WTC11 (cell line): Measurements from ENCODE around the gene NT5C1B. TPM values are rescaled to one million over a fixed set of nuclear protein-coding genes. Genes with fewer than 3 reads are reported as not detected.

ENCODE experiments used
- ATAC-seq: fragments of 200-7000 bp; cut with Tn5 transposase; 2 replicates; pipeline ENCODE4 v1.10.0; 2021; ENCODE audit warnings: mild to moderate bottlenecking, moderate library complexity
- CTCF ChIA-PET: fragments of 300-600 bp; sonication (Branson Sonifier 250); formaldehyde crosslinking; loops from one replicate; lab custom pipeline; 2021; ENCODE audit warnings: antibody characterized with exemption; lab: Charles Lee
- POLR2A ChIA-PET: fragments of 350-600 bp; sonication (Branson Sonifier 250); formaldehyde crosslinking; loops from one replicate; lab custom pipeline; 2021; ENCODE audit warnings: antibody characterized with exemption; lab: Charles Lee
- DNase-seq: peaks from one replicate; pipeline ENCODE4 v3.0.0; 2021; ENCODE audit warnings: low spot score
- H3K27ac Mint-ChIP-seq: 2 replicates; pipeline ENCODE4 v1.8.0; 2021; ENCODE audit warnings: mixed read lengths
- H3K27me3 Mint-ChIP-seq: 2 replicates; pipeline ENCODE4 v1.8.0; 2021; ENCODE audit warnings: low read depth, mild to moderate bottlenecking, moderate library complexity, mixed read lengths
- H3K36me3 Mint-ChIP-seq: 2 replicates; pipeline ENCODE4 v1.8.0; 2021; ENCODE audit warnings: mixed read lengths
- H3K4me1 Mint-ChIP-seq: 2 replicates; pipeline ENCODE4 v1.8.0; 2022; ENCODE audit warnings: mixed read lengths
- H3K4me3 Mint-ChIP-seq: 2 replicates; pipeline ENCODE4 v1.8.0; 2021; ENCODE audit warnings: mild to moderate bottlenecking, moderate library complexity, mixed read lengths
- H3K9me3 Mint-ChIP-seq: 2 replicates; pipeline ENCODE4 v1.8.0; 2021; ENCODE audit warnings: mixed read lengths
- ETV6 ChIP-seq: sonication (generic); formaldehyde crosslinking; IDR thresholded peaks from 2 replicates; pipeline ENCODE4 v1.8.1; 2022; ENCODE audit warnings: mild to moderate bottlenecking, missing genetic modification reagents
- FOXK1 ChIP-seq: sonication (generic); formaldehyde crosslinking; IDR thresholded peaks from 2 replicates; pipeline ENCODE4 v1.8.0; 2022; ENCODE audit warnings: mild to moderate bottlenecking, moderate library complexity, missing genetic modification reagents
- GABPB1 ChIP-seq: sonication (generic); formaldehyde crosslinking; IDR thresholded peaks from 2 replicates; pipeline ENCODE4 v1.8.1; 2023; ENCODE audit warnings: mild to moderate bottlenecking, missing genetic modification reagents
- GTF2I ChIP-seq: fragments of 250-450 bp; sonication (Bioruptor Pico); conservative IDR thresholded peaks from 2 replicates; pipeline ENCODE4 v1.4.0; 2021; ENCODE audit warnings: mild to moderate bottlenecking
- MYBL2 ChIP-seq: sonication (generic); formaldehyde crosslinking; IDR thresholded peaks from 2 replicates; pipeline ENCODE4 v1.8.1; 2023; ENCODE audit warnings: mild to moderate bottlenecking, moderate library complexity, missing genetic modification reagents
- NFYB ChIP-seq: sonication (generic); formaldehyde crosslinking; conservative IDR thresholded peaks from 2 replicates; pipeline ENCODE4 v1.8.0; 2022; ENCODE audit warnings: low read depth, missing genetic modification reagents
- RORB ChIP-seq: fragments of 250-450 bp; sonication (Bioruptor Pico); IDR thresholded peaks from 2 replicates; pipeline ENCODE4 v1.9.0; 2021; ENCODE audit warnings: mild to moderate bottlenecking
- SMAD4 ChIP-seq: sonication (generic); formaldehyde crosslinking; IDR thresholded peaks from 2 replicates; pipeline ENCODE4 v1.8.0; 2022; ENCODE audit warnings: mild to moderate bottlenecking, missing genetic modification reagents
- TEAD1 ChIP-seq: sonication (generic); formaldehyde crosslinking; IDR thresholded peaks from 2 replicates; pipeline ENCODE4 v1.8.0; 2022; ENCODE audit warnings: mild to moderate bottlenecking, missing genetic modification reagents
- ZNF121 ChIP-seq: sonication (generic); formaldehyde crosslinking; IDR thresholded peaks from 2 replicates; pipeline ENCODE4 v1.8.0; 2023; ENCODE audit warnings: missing genetic modification reagents
- ZNF138 ChIP-seq: sonication (generic); formaldehyde crosslinking; conservative IDR thresholded peaks from 2 replicates; pipeline ENCODE4 v1.8.1; 2022; ENCODE audit warnings: mild to moderate bottlenecking, moderate library complexity, missing genetic modification reagents
- ZNF423 ChIP-seq: fragments of 250-450 bp; sonication (Bioruptor Pico); IDR thresholded peaks from 2 replicates; pipeline ENCODE4 v2.1.2; 2022; ENCODE audit warnings: mild to moderate bottlenecking, moderate library complexity
- total RNA-seq: library from RNA; stranded (reverse); gene quantifications from 3 replicates; pipeline ENCODE4 v1.2.3, GENCODE V29; 2021
- TF ChIP-seq, protein P1 (sequence below): fragments of 250-450 bp; sonication (Bioruptor Pico); IDR thresholded peaks from 2 replicates; pipeline ENCODE4 v1.9.0; 2021; ENCODE audit warnings: mild to moderate bottlenecking
- TF ChIP-seq, protein P2 (sequence below): sonication (generic); formaldehyde crosslinking; IDR thresholded peaks from 2 replicates; pipeline ENCODE4 v1.8.0; 2022; ENCODE audit warnings: mild to moderate bottlenecking, missing genetic modification reagents
- TF ChIP-seq, protein P3 (sequence below): sonication (generic); formaldehyde crosslinking; IDR thresholded peaks from 2 replicates; pipeline ENCODE4 v1.8.1; 2023; ENCODE audit warnings: mild to moderate bottlenecking, missing genetic modification reagents
- TF ChIP-seq, protein P4 (sequence below): sonication (generic); formaldehyde crosslinking; IDR thresholded peaks from 2 replicates; pipeline ENCODE4 v1.8.0; 2023; ENCODE audit warnings: missing genetic modification reagents
- TF ChIP-seq, protein P5 (sequence below): sonication (generic); formaldehyde crosslinking; IDR thresholded peaks from 2 replicates; pipeline ENCODE4 v1.8.0; 2023; ENCODE audit warnings: mild to moderate bottlenecking, missing genetic modification reagents
- TF ChIP-seq, protein P6 (sequence below): sonication (generic); formaldehyde crosslinking; IDR thresholded peaks from 2 replicates; pipeline ENCODE4 v1.8.1; 2022; ENCODE audit warnings: low read depth, mild to moderate bottlenecking, moderate library complexity, missing genetic modification reagents, borderline replicate concordance

NT5C1B gene
- total RNA-seq, 1 experiment from 2014 or later, result not detected

DNA sequence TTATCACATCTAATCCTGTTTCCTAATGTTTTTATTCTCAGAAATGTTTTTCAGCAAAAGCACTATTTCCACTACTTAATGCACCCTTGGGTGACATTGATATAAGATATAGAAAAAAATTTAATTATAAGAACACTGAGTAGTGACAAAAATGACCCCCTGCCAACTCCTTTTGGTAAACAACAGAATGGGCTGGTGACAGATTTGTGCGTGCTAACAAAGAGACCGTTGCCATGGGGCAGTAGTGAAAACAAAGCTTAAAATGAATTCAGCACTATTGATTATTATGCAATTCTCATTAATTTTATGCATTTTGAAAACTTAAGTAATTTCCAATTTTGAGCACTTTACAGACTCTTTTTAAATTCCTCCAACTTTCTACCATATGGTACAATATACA, 62.0 kb downstream of the NT5C1B start (continued):
- TF ChIP-seq, protein P1, sequence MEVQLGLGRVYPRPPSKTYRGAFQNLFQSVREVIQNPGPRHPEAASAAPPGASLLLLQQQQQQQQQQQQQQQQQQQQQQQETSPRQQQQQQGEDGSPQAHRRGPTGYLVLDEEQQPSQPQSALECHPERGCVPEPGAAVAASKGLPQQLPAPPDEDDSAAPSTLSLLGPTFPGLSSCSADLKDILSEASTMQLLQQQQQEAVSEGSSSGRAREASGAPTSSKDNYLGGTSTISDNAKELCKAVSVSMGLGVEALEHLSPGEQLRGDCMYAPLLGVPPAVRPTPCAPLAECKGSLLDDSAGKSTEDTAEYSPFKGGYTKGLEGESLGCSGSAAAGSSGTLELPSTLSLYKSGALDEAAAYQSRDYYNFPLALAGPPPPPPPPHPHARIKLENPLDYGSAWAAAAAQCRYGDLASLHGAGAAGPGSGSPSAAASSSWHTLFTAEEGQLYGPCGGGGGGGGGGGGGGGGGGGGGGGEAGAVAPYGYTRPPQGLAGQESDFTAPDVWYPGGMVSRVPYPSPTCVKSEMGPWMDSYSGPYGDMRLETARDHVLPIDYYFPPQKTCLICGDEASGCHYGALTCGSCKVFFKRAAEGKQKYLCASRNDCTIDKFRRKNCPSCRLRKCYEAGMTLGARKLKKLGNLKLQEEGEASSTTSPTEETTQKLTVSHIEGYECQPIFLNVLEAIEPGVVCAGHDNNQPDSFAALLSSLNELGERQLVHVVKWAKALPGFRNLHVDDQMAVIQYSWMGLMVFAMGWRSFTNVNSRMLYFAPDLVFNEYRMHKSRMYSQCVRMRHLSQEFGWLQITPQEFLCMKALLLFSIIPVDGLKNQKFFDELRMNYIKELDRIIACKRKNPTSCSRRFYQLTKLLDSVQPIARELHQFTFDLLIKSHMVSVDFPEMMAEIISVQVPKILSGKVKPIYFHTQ (CRISPR knock-in tag), result no peak

DNA sequence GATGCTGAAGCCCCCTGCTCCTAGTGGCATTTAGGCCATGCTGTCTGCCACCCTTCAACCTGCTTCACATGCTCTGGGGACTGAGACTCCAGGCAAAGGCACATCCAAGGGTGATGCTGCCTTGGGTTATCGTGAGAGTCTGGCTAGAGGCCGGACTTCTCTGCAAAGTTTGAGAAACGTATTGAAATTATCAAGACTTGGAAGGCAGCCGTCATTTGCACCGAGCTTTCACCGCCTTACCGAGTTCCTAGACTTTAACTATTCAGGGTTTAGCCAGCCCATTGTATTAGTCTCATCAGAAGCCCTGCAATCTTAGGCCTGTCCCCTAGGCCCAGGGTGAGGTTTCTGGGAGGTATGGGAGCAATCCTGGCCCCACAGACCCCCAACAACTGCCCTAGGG, 62.9 kb downstream of the NT5C1B start:
- peaks cover 4% of the 10 kb centered on the region for H3K4me1 Mint-ChIP-seq

More for the DNA sequence above, 62.9 kb downstream of the NT5C1B start:
- Mint-ChIP-seq H3K36me3 (no peaks in the 10 kb centered on the region), H3K27me3 (no peaks in the 10 kb centered on the region; the same call in 1 of the 2 replicates), H3K27ac (no peak overlapping the region), H3K4me3 (no peak overlapping the region), H3K9me3 (no peaks in the 10 kb centered on the region)
- CTCF ChIA-PET, result interaction anchor here (1.1 to 1.7 kb wide), 2 partner anchors 164 to 216 kb away, joined by 3 to 5 read pairs; no protein-coding TSS in a partner anchor
- POLR2A ChIA-PET, result interaction anchor here (0.6 kb wide), 1 partner anchor 276 kb away, joined by 3 read pairs; no protein-coding TSS in a partner anchor
- TF ChIP-seq, protein P2, sequence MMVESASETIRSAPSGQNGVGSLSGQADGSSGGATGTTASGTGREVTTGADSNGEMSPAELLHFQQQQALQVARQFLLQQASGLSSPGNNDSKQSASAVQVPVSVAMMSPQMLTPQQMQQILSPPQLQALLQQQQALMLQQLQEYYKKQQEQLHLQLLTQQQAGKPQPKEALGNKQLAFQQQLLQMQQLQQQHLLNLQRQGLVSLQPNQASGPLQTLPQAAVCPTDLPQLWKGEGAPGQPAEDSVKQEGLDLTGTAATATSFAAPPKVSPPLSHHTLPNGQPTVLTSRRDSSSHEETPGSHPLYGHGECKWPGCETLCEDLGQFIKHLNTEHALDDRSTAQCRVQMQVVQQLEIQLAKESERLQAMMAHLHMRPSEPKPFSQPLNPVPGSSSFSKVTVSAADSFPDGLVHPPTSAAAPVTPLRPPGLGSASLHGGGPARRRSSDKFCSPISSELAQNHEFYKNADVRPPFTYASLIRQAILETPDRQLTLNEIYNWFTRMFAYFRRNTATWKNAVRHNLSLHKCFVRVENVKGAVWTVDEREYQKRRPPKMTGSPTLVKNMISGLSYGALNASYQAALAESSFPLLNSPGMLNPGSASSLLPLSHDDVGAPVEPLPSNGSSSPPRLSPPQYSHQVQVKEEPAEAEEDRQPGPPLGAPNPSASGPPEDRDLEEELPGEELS (CRISPR knock-in tag), result no peak
- TF ChIP-seq ZNF121 (no peak), MYBL2 (no peak), ZNF138 (CRISPR knock-in tag) (no peak), SMAD4 (CRISPR knock-in tag) (no peak), GTF2I (no peak), ETV6 (CRISPR knock-in tag) (no peak), ZNF423 (CRISPR knock-in tag) (no peak), NFYB (CRISPR knock-in tag) (no peak), GABPB1 (no peak), RORB (CRISPR knock-in tag) (no peak), TEAD1 (CRISPR knock-in tag) (no peak), FOXK1 (CRISPR knock-in tag) (no peak)
- TF ChIP-seq, protein P3, sequence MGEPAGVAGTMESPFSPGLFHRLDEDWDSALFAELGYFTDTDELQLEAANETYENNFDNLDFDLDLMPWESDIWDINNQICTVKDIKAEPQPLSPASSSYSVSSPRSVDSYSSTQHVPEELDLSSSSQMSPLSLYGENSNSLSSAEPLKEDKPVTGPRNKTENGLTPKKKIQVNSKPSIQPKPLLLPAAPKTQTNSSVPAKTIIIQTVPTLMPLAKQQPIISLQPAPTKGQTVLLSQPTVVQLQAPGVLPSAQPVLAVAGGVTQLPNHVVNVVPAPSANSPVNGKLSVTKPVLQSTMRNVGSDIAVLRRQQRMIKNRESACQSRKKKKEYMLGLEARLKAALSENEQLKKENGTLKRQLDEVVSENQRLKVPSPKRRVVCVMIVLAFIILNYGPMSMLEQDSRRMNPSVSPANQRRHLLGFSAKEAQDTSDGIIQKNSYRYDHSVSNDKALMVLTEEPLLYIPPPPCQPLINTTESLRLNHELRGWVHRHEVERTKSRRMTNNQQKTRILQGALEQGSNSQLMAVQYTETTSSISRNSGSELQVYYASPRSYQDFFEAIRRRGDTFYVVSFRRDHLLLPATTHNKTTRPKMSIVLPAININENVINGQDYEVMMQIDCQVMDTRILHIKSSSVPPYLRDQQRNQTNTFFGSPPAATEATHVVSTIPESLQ (CRISPR knock-in tag), result no peak
- TF ChIP-seq, protein P1 (CRISPR knock-in tag), result no peak
- TF ChIP-seq, protein P4, sequence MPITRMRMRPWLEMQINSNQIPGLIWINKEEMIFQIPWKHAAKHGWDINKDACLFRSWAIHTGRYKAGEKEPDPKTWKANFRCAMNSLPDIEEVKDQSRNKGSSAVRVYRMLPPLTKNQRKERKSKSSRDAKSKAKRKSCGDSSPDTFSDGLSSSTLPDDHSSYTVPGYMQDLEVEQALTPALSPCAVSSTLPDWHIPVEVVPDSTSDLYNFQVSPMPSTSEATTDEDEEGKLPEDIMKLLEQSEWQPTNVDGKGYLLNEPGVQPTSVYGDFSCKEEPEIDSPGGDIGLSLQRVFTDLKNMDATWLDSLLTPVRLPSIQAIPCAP (CRISPR knock-in tag), result no peak
- TF ChIP-seq, protein P5, sequence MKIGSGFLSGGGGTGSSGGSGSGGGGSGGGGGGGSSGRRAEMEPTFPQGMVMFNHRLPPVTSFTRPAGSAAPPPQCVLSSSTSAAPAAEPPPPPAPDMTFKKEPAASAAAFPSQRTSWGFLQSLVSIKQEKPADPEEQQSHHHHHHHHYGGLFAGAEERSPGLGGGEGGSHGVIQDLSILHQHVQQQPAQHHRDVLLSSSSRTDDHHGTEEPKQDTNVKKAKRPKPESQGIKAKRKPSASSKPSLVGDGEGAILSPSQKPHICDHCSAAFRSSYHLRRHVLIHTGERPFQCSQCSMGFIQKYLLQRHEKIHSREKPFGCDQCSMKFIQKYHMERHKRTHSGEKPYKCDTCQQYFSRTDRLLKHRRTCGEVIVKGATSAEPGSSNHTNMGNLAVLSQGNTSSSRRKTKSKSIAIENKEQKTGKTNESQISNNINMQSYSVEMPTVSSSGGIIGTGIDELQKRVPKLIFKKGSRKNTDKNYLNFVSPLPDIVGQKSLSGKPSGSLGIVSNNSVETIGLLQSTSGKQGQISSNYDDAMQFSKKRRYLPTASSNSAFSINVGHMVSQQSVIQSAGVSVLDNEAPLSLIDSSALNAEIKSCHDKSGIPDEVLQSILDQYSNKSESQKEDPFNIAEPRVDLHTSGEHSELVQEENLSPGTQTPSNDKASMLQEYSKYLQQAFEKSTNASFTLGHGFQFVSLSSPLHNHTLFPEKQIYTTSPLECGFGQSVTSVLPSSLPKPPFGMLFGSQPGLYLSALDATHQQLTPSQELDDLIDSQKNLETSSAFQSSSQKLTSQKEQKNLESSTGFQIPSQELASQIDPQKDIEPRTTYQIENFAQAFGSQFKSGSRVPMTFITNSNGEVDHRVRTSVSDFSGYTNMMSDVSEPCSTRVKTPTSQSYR (CRISPR knock-in tag), result no peak
- TF ChIP-seq, protein P6, sequence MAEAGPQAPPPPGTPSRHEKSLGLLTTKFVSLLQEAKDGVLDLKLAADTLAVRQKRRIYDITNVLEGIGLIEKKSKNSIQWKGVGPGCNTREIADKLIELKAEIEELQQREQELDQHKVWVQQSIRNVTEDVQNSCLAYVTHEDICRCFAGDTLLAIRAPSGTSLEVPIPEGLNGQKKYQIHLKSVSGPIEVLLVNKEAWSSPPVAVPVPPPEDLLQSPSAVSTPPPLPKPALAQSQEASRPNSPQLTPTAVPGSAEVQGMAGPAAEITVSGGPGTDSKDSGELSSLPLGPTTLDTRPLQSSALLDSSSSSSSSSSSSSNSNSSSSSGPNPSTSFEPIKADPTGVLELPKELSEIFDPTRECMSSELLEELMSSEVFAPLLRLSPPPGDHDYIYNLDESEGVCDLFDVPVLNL (CRISPR knock-in tag), result no peak
- no peak for DNase-seq
- peak; percentile 65 for ATAC-seq
